Activated CD4-positive, CD25-positive, alpha-beta regulatory T cell (primary cell): ENCODE data around the gene ZNF79.

Experiments
- DNase-seq, 4 experiments: peaks; one replicate each; lab custom pipeline; 2025; lab: John Stamatoyannopoulos, UW

The ZNF79 gene

DNA sequence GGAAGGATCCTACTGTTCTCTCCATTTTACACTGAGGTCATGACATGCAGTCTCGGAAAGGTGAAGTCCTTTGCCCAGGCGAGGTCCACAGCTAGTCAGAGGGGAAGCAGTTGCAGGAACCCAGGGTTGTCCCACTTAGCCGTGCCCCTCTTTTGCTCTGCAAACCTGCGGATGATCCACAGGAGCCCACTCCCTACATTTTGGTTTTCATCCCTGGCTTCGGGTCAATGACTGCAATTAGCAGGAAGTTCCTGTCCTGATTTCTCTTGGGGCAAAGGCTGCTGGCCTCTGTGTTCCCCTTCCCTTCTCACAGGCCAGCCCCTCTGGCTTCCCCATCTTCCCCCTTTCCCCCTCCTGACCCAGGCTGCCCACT lies 25.9 kb upstream of the ZNF79 start:
- DNase-seq: no peak

GRCh38 chr9:127398715-127399400 lies 25.3 kb upstream of the ZNF79 start:
- DNase-seq: no peak

- no peak for DNase-seq
Observed at GRCh38 chr9:127399736-127400269, 24.4 kb upstream of the ZNF79 start.

DNA sequence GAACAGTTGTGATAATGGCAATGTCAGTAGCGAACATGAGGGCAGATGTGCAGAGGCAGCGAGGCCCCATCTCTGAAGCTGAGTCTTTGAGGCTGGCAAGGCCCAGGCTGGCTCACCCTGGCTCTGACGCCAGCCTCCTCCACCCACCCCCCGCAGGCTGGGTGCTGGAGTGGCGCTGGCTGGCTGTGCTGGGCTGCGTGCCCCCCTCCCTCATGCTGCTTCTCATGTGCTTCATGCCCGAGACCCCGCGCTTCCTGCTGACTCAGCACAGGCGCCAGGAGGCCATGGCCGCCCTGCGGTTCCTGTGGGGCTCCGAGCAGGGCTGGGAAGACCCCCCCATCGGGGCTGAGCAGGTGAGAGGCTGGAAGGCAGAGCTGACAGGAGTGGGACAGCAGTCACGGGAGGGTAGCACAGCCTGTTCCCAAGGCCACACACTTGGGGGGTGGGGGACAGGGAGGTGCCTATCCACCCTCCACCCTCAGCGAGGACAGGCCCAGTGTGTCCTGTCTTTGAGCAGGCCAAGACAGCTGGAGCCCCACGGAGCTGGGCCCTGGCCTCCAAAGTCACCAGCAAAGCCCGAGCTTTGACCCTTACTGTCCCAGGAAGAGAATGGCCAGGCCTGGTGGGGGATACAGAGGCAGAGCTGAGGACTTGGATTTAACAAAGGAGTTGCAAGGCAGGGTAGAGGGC lies 21.6 kb upstream of the ZNF79 start:
- DNase-seq: no peak

DNA sequence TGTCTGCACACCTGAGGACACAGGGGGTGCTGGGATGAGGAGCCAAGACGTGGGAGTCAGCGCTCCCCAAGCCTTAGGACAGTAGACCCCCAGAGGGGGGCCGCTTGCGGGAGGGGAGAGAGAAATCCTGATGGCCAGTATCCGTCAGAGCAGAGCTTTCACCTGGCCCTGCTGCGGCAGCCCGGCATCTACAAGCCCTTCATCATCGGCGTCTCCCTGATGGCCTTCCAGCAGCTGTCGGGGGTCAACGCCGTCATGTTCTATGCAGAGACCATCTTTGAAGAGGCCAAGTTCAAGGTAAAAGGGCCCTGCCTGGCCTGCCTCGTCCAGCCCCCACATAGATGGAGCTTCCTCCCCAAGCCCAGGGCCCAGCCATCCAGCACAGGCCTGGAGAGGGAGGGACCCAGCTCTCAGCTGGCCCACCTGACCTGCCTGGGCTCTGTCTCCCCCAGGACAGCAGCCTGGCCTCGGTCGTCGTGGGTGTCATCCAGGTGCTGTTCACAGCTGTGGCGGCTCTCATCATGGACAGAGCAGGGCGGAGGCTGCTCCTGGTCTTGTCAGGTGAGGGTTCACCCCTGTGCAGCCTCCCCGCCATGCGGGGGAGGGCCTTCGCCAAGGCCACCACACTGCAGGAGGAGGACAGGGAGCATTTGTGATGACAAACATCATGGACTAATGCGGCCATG lies 20.5 kb upstream of the ZNF79 start:
- no peak for DNase-seq

DNA sequence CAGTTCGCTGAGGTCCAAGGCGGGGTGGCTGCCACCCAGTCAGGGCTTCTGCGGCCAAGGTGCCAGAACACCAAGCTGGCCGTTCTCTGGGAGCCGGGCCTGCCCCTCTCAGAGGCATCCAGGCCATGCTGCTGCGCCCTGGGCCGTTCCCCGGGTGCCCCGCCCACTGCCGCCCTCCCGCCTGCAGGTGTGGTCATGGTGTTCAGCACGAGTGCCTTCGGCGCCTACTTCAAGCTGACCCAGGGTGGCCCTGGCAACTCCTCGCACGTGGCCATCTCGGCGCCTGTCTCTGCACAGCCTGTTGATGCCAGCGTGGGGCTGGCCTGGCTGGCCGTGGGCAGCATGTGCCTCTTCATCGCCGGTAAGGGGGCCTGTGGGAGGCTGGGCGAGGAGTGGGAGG lies 19.6 kb upstream of the ZNF79 start:
- DNase-seq: no peak

GRCh38 chr9:127405344-127406125 lies 18.6 kb upstream of the ZNF79 start:
- DNase-seq: no peak

DNA sequence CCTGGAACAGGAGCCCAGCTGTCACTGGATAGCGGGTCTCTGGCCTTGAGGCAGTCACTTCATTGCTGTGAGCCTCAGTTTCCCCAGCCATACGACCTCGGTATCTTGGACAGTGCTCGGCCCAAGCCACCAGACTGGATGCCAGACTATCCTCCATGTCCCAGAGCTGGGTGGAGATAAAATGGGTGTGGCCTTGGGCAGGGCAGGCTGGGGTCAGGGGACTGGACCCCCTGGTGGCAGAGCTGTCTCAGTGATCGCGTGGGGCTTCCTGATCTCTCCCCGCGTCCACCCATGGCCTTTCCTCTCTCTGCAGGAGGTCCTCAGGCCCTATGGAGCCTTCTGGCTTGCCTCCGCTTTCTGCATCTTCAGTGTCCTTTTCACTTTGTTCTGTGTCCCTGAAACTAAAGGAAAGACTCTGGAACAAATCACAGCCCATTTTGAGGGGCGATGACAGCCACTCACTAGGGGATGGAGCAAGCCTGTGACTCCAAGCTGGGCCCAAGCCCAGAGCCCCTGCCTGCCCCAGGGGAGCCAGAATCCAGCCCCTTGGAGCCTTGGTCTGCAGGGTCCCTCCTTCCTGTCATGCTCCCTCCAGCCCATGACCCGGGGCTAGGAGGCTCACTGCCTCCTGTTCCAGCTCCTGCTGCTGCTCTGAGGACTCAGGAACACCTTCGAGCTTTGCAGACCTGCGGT lies 17.2 kb upstream of the ZNF79 start:
- no peak for DNase-seq

DNA sequence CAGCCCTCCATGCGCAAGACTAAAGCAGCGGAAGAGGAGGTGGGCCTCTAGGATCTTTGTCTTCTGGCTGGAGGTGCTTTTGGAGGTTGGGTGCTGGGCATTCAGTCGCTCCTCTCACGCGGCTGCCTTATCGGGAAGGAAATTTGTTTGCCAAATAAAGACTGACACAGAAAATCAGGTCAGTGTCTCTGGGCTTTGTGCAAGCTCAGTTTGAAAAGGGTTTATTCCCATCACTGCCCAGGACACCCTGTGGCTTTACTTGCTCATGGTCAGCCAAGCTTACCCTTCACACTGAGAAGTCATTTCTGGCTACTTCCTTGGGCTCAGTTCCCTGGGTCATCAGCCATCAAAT lies 16.7 kb upstream of the ZNF79 start:
- no peak for DNase-seq

- DNase-seq: no peak
Observed at GRCh38 chr9:127411122-127411521, 13.1 kb upstream of the ZNF79 start.

- no peak for DNase-seq
Observed at GRCh38 chr9:127415141-127415540, 9.0 kb upstream of the ZNF79 start.

DNA sequence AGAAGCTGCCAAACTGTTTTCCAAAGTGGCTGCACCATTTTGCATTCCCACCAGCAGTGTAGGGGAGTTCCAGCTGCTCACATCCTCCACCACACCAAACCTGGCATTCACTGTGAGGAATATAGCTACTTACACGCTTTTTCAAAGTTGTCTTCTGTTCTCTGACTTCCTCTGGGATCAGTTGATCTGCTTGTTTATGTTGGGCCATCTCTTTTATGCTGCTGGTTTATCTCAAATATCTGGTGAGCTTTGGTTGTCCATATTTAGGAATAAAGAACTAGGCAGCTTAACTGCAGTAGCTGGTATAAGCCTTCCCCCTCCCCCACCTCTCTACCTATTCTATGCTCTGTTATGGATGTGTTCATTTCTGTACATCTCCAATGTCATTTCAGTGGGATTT lies 8.5 kb upstream of the ZNF79 start:
- no peak for DNase-seq

- DNase-seq: no peak
Observed at GRCh38 chr9:127417131-127418036, 6.8 kb upstream of the ZNF79 start.

GRCh38 chr9:127418037-127418471 lies 6.1 kb upstream of the ZNF79 start:
- no peak for DNase-seq

DNA sequence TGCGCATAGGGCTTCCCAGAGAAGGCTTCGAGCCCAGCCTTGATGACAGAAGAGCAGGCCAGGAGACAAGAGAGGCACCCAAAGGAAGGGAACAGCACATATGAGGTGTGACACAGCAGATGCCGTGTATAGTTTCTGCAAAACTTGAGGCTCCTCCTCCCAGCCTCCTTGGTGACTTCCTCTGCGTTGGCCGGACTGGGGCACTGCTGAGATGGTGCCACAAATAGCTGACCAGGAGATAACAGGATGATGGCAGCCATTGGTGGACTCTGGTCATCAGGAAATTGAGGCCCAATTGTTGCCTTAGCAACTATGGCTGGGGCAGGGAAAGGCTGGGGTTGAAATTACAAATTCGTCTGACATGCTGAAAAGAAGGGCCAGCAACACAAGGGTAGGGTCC lies 4.8 kb upstream of the ZNF79 start:
- no peak for DNase-seq

DNA sequence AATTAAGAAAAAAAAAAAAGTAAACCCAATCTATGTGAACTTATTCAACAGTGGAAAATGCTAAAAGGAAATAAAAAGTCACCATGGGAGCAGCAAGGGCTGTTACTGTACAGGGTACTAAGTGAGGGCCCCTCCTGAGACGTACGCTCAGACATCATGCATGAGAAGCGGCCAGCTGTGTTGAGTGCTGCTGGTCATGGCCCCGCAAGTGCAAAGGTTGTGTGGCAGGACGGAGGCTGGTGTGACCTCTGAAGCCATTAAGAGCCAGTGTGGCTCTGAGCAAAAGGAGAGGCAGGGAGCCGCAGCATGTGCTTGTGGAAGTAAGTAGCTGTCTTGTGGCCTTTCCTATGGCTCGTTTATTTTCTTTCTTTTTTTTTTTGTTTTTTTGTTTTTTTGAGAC lies 3.1 kb upstream of the ZNF79 start:
- no peak for DNase-seq

DNA sequence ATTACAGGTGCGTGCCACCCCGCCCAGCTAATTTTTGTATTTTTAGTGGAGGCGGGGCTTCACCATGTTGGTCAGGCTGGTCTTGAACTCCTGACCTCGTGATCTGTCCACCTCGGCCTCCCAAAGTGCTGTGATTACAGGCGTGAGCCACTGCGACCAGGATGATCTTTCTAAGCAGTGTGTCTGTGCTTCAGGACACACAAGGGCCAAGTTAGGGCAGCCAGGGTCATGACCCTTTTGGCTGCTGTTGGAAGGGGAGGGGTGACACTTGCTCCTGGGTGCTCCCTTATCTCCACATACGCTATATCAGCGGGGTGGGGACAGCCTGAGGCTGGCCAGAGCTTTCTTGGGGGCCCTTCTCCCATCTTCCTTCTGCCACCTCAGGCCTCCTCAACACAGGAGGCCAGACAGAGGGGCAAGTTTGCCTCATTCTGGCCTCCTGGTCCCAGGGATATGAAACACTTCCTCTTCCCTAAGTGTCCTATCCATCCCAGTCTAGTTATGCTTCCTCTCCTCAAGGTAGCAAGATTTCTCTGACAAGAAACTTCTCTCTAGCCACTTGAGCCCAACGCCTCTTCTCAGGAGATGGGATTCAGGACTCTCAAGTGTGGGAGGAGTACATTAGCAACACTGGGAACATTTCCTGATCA lies 1.9 kb upstream of the ZNF79 start:
- no peak for DNase-seq

GRCh38 chr9:127422787-127423186 lies 1.4 kb upstream of the ZNF79 start:
- DNase-seq: no peak

DNA sequence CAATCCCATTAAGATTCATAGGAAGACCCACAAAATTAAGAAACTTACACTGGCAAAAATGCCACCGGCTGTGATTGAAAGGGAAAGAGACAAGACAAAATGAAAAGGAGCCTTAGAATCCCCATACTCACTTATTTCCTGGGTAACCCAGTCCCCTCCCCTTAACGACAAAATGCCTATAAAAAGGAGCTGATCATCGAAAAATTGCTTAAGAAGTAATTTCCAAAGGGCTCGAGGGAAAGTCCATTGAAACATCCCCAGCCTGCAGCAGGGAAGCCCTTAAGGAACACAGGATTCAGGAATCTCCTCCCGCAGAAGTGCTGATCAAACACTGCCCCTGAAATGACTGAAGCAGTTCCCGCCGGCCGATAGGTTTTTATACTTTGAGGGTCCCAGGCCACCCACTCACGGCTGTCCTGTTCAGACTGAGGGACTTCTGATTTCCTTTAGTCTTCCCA lies 677 bp upstream of the ZNF79 start:
- no peak for DNase-seq

DNA sequence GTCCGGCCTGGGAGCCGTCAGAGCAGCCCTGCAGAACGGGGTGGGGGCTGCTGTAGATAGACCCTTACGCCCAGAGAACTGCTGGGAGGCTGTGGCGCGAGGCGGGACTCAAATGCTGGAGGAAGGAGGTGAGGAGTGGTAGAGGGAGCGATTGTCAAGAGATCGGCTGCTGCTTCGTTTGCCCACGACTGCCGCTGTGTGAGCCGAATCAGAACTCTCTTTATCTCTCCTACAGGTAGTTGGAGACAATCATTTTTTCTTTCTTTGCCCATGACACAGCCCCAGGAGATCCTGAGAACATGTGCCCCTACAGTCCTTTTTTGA lies 456 bp downstream of the ZNF79 start:
- DNase-seq: no peak
